Astrocyte (in vitro differentiated cells and primary cell): ENCODE measurements around the gene DHX38. TPM values are rescaled to one million over a fixed set of nuclear protein-coding genes. Genes with fewer than 3 reads are reported as not detected.

Experiments
- DNase-seq: peaks from one replicate; pipeline ENCODE4 v3.0.0-alpha.2; 2010; ENCODE audit warnings: low read depth
- FAIRE-seq: peaks from 2 replicates; lab custom pipeline; 2011; peaks lifted over from hg19 to GRCh38; lab: Jason Lieb, UNC
- H2AFZ ChIP-seq: 2 replicates; pipeline ENCODE4 v1.6.0; 2012; ENCODE audit warnings: low read depth, low read length, inconsistent platforms
- H3K27ac ChIP-seq: 2 replicates; pipeline ENCODE4 v1.5.1; 2011; ENCODE audit warnings: low read depth, low read length, inconsistent platforms
- H3K27me3 ChIP-seq: 2 replicates; pipeline ENCODE4 v1.6.0; 2011; ENCODE audit warnings: low read length, inconsistent platforms; ENCODE audit not compliant: insufficient read depth
- H3K36me3 ChIP-seq: 2 replicates; pipeline ENCODE4 v1.5.1; 2011; ENCODE audit warnings: low read length, inconsistent platforms; ENCODE audit not compliant: insufficient read depth
- H3K4me1 ChIP-seq: 2 replicates; pipeline ENCODE4 v1.5.1; 2011; ENCODE audit warnings: low read length, inconsistent platforms; ENCODE audit not compliant: insufficient read depth
- H3K4me2 ChIP-seq: 2 replicates; pipeline ENCODE4 v1.6.0; 2012; ENCODE audit warnings: low read length, inconsistent platforms
- H3K4me3 ChIP-seq: 2 replicates; pipeline ENCODE4 v1.5.1; 2011; ENCODE audit warnings: low read depth, mild to moderate bottlenecking, low read length, inconsistent platforms; ENCODE audit not compliant: insufficient read depth
- H3K79me2 ChIP-seq: 2 replicates; pipeline ENCODE4 v1.6.0; 2012; ENCODE audit warnings: mild to moderate bottlenecking, low read length, inconsistent platforms; ENCODE audit not compliant: insufficient read depth
- H3K9ac ChIP-seq: 2 replicates; pipeline ENCODE4 v1.6.0; 2012; ENCODE audit warnings: mild to moderate bottlenecking, low read length, inconsistent platforms
- H3K9me3 ChIP-seq: 2 replicates; pipeline ENCODE4 v1.5.1; 2012; ENCODE audit warnings: low read depth, mild to moderate bottlenecking, low read length, inconsistent platforms; ENCODE audit not compliant: insufficient read depth
- H4K20me1 ChIP-seq: 2 replicates; pipeline ENCODE4 v1.6.0; 2012; ENCODE audit warnings: low read length, inconsistent platforms; ENCODE audit not compliant: insufficient read depth
- H3K27ac Mint-ChIP-seq: one replicate; pipeline ENCODE4 v1.8.0; 2021; ENCODE audit warnings: mild to moderate bottlenecking, mixed read lengths; ENCODE audit not compliant: unreplicated experiment
- H3K27me3 Mint-ChIP-seq: one replicate; pipeline ENCODE4 v1.8.0; 2021; ENCODE audit warnings: low read depth, mixed read lengths; ENCODE audit not compliant: unreplicated experiment
- H3K36me3 Mint-ChIP-seq: one replicate; pipeline ENCODE4 v1.8.0; 2021; ENCODE audit warnings: low read depth, mixed read lengths; ENCODE audit not compliant: unreplicated experiment
- H3K4me1 Mint-ChIP-seq: one replicate; pipeline ENCODE4 v1.8.0; 2021; ENCODE audit warnings: low read depth, mixed read lengths; ENCODE audit not compliant: unreplicated experiment
- H3K4me3 Mint-ChIP-seq: one replicate; pipeline ENCODE4 v1.8.0; 2021; ENCODE audit warnings: mild to moderate bottlenecking, moderate library complexity, mixed read lengths; ENCODE audit not compliant: unreplicated experiment
- H3K9me3 Mint-ChIP-seq: one replicate; pipeline ENCODE4 v1.8.0; 2021; ENCODE audit warnings: mild to moderate bottlenecking, mixed read lengths; ENCODE audit not compliant: unreplicated experiment
- CTCF ChIP-seq: IDR thresholded peaks from 2 replicates; pipeline ENCODE4 v1.5.1; 2011; ENCODE audit warnings: low read depth, mild to moderate bottlenecking, inconsistent platforms, low read length, moderate library complexity; ENCODE audit not compliant: insufficient read depth
- EZH2 ChIP-seq: IDR thresholded peaks from 2 replicates; pipeline ENCODE4 v1.6.1; 2012; ENCODE audit warnings: mild to moderate bottlenecking, low read length, inconsistent platforms; ENCODE audit not compliant: insufficient read depth
- total RNA-seq: library from RNA; stranded (reverse); gene quantifications from 2 replicates; pipeline ENCODE4 v1.2.1, GENCODE V29; 2021

The DHX38 gene
- total RNA-seq, 1 donor from 2014 or later, result 49.0 TPM

DNA sequence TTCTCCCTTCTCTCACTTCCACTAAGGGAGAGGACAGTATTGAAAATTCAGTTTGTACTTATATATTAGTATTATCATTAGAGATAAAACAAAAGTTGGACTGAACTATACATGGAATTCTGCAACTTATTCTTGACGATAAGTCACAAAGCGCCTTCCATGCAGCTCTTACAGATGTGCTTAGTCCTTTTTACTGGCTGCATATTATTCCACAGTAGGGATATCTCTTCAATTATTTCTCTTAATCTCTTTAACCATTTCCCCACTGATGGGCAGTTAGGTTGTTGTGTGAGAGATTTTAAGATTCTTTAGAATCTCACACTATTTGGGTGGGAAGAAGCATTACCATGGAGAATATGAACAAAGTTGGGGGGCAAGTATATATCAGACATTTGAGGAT lies 46.3 kb downstream of the DHX38 start:
- H3K27ac ChIP-seq, result no peak overlapping the region
- H3K4me1 Mint-ChIP-seq, result no peaks in the 10 kb centered on the region
- H3K36me3 Mint-ChIP-seq, result no peaks in the 10 kb centered on the region
- no peak overlapping the region for H3K4me3 Mint-ChIP-seq
- no peak overlapping the region for H3K9ac ChIP-seq
- H3K79me2 ChIP-seq, result no peaks in the 10 kb centered on the region
- TF ChIP-seq CTCF (no peak), EZH2 (no peak)
- DNase-seq, result no peak
- no peaks in the 10 kb centered on the region for H3K36me3 ChIP-seq
- no peak overlapping the region for H3K4me2 ChIP-seq
- no peaks in the 10 kb centered on the region for H3K27me3 ChIP-seq
- H3K4me1 ChIP-seq, result no peaks in the 10 kb centered on the region
- H3K27me3 Mint-ChIP-seq, result peaks cover 5% of the 10 kb centered on the region
- no peak for FAIRE-seq
- H2AFZ ChIP-seq, result no peak overlapping the region
- H3K9me3 ChIP-seq, result no peaks in the 10 kb centered on the region
- H3K9me3 Mint-ChIP-seq, result no peaks in the 10 kb centered on the region
- no peaks in the 10 kb centered on the region for H4K20me1 ChIP-seq
- H3K4me3 ChIP-seq, result no peak overlapping the region
- no peak overlapping the region for H3K27ac Mint-ChIP-seq

- Histone ChIP-seq H3K79me2 (no peaks in the 10 kb centered on the region), H2AFZ (no peak overlapping the region), H4K20me1 (no peaks in the 10 kb centered on the region), H3K9ac (no peak overlapping the region), H3K4me2 (no peak overlapping the region), H3K27ac (no peak overlapping the region), H3K36me3 (no peaks in the 10 kb centered on the region), H3K27me3 (no peaks in the 10 kb centered on the region), H3K9me3 (no peaks in the 10 kb centered on the region), H3K4me3 (no peak overlapping the region), H3K4me1 (no peaks in the 10 kb centered on the region)
- H3K9me3 Mint-ChIP-seq, result peaks cover 4% of the 10 kb centered on the region
- H3K4me1 Mint-ChIP-seq, result no peaks in the 10 kb centered on the region
- no peak for FAIRE-seq
- DNase-seq, result no peak
- H3K27ac Mint-ChIP-seq, result no peak overlapping the region
- H3K4me3 Mint-ChIP-seq, result no peak overlapping the region
- H3K27me3 Mint-ChIP-seq, result peaks cover 9% of the 10 kb centered on the region
- no peaks in the 10 kb centered on the region for H3K36me3 Mint-ChIP-seq
- no peak for TF ChIP-seq CTCF
- no peak for TF ChIP-seq EZH2
These were observed 48.8 kb downstream of the DHX38 start for GRCh38 chr16:72142476-72142875.

- Histone ChIP-seq H3K79me2 (no peaks in the 10 kb centered on the region), H3K36me3 (no peaks in the 10 kb centered on the region), H3K9me3 (no peaks in the 10 kb centered on the region), H4K20me1 (no peaks in the 10 kb centered on the region), H3K27me3 (no peaks in the 10 kb centered on the region), H3K4me3 (no peak overlapping the region), H3K4me1 (no peaks in the 10 kb centered on the region), H3K27ac (no peak overlapping the region), H3K4me2 (no peak overlapping the region), H3K9ac (no peak overlapping the region), H2AFZ (no peak overlapping the region)
- Mint-ChIP-seq H3K9me3 (peaks cover 7% of the 10 kb centered on the region), H3K4me1 (no peaks in the 10 kb centered on the region), H3K4me3 (no peak overlapping the region), H3K27ac (no peak overlapping the region), H3K36me3 (no peaks in the 10 kb centered on the region), H3K27me3 (peaks cover 10% of the 10 kb centered on the region)
- DNase-seq (no peak), FAIRE-seq (no peak)
- TF ChIP-seq EZH2 (no peak), CTCF (no peak)
These were observed 56.2 kb downstream of the DHX38 start for GRCh38 chr16:72149676-72150464.
